Epithelial cell of esophagus (primary cell): Measurements from ENCODE around the gene LPAR5.

Experiments used
- DNase-seq: peaks from one replicate; pipeline ENCODE4 v3.0.0; 2010; ENCODE audit warnings: low read depth
- H3K4me3 ChIP-seq: 2 replicates; pipeline ENCODE4 v1.5.1; 2011; ENCODE audit warnings: mild to moderate bottlenecking, low read length, control low read depth
- CTCF ChIP-seq: IDR thresholded peaks from 2 replicates; pipeline ENCODE4 v1.5.1; 2011; ENCODE audit warnings: low read depth, mild to moderate bottlenecking, low read length, control low read depth, inconsistent platforms; ENCODE audit not compliant: insufficient read depth; ENCODE audit errors: missing control alignments

The LPAR5 gene

GRCh38 chr12:6647083-6647604, 11.4 kb upstream of the LPAR5 start, which contains the start of gene ACRBP:
Gene ACRBP (minus strand): TSS chr12:6647432. CDS start chr12:6647366, 66 bp downstream.
- H3K4me3 ChIP-seq, result peak within 1 kb of the TSS; percentile 26
- DNase-seq, result peak; percentile 51

DNA sequence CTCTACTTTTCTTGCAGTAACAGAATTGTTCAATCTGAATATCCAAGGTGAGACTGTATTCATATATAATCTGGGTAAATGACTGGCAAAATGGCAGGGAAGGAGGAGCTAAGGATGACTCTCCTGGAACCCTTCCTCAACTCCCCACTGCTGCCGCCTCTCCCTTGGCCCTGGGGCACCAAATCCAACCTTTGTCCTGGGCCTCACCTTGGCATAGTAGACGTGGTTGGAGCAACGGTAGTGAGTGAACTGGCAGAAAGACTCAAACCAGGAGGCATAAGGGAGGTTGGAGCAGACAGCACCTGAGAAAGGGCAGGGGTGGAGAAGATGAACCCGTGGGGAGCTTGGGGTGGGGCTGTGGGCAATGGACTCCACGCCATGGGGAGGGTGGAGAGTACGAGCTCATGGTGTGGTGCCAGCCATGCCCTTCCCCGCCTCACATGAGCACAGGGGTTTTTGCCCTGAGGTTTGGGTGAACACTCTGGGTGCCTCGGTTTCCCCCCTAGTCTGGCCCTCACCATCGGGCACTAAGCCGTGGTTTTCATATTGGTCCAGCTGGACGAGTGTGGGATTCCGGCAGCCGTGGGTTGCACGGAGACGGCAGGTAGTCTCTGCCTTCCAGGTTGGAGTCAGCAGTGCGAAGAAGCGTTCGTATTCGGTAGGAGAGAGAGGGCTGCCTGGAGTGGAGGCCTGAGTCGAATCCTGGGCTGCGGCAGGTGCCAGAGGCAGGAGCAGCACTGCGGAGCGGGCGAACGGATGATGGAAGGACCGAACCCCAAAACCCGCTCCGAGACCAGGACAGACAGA, 10.7 kb upstream of the LPAR5 start:
- DNase-seq, result no peak
- no peak for TF ChIP-seq CTCF
- H3K4me3 ChIP-seq, result no peak overlapping the region

More at GRCh38 chr12:6647083-6647604, 11.4 kb upstream of the LPAR5 start, which contains the start of gene ACRBP:
- TF ChIP-seq CTCF, result no peak

- peak; percentile 28 for TF ChIP-seq CTCF
- no peak overlapping the region for H3K4me3 ChIP-seq
- DNase-seq, result no peak
Observed at GRCh38 chr12:6644903-6645302, 9.1 kb upstream of the LPAR5 start.

DNA sequence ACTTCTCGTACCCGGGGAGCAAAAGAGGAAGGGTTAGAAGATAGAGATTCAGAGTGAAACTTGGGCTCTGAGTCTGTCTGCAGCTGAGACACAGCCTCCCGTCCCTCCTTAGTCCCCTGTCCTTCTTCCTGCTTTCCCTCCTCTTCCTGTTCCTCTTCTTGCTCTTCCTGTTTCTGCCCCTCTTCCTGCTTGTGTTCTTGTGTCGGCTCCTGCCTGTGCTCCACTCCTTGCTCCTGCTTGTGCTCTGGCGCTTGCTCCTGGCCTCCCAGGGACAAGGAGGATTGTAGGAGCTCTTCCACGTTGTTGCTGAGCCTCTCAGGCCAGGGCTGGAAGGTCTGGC, 8.5 kb upstream of the LPAR5 start:
- no peak for DNase-seq
- no peak overlapping the region for H3K4me3 ChIP-seq
- TF ChIP-seq CTCF, result no peak

DNA sequence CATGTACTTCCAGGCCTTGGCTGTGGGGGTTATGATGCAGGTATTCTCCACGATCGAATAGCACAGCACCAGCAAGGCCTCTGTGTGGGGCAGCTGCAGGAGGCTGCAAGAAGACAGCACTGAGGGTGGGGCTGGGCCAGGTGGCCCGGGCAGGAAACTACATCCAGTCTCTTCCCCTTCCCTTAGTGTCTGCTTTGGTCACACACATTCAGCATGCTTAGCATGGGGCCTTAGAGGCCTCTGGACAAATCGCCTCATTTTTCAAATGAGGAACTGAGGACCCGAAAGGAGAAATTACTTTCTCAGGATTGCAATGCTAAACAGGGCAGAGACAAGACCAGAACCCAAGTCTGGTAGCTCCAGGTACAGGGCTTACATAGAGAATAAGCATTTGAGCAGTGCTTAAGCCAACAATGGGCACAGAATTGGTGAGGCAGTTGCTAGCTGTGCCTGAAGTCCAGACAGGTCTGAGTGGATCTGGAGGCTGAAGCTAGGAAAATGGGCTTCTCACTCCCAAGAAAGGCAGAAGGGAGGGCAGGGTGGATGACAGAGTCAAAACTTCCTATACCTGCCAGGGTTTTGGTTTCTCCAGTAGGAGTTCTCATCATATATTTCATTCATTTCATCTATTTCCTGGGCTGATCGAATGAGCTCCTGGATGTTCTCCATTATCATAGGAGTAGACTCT, 8.0 kb upstream of the LPAR5 start:
- no peak for TF ChIP-seq CTCF
- H3K4me3 ChIP-seq, result no peak overlapping the region
- DNase-seq, result no peak

DNA sequence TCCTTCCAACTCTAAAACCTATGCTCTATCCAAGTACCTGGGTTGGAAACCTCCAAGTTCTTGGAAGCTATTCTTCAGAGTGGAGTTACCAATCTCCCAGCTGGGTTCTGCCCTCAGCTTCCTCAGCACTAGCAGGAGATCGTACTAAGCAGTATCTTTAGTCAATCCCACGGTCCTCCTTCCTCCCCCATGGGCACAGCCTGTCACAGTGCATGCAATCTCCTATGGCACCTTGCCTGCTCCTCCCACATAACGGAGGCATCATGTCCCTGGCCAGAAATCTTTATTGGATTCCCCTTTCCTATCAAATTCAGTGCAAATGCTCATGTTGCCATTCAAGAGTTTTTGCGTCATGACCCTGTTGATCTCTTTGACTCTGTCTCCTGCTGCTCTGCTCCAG, 5.4 kb upstream of the LPAR5 start:
- no peak overlapping the region for H3K4me3 ChIP-seq
- no peak for DNase-seq
- TF ChIP-seq CTCF, result no peak
